H9 (cell line): Measurements from ENCODE around the gene COL27A1. TPM values are rescaled to one million over a fixed set of nuclear protein-coding genes. Genes with fewer than 3 reads are reported as not detected.

ENCODE experiments used
- DNase-seq: peaks from one replicate; pipeline ENCODE4 v3.0.0-alpha.2; 2017
- H2AFZ ChIP-seq: one replicate; pipeline ENCODE4 v1.6.1; 2013; ENCODE audit warnings: mild to moderate bottlenecking, low read length, control low read depth, moderate library complexity
- H2AK5ac ChIP-seq: 2 replicates; pipeline ENCODE4 v1.6.1; 2013; ENCODE audit warnings: low read length, control low read depth, mixed read lengths; ENCODE audit not compliant: insufficient read length
- H2BK120ac ChIP-seq: one replicate; pipeline ENCODE4 v1.6.1; 2013; ENCODE audit warnings: low read depth, mild to moderate bottlenecking, low read length, control low read depth, inconsistent platforms; ENCODE audit not compliant: poor library complexity, severe bottlenecking
- H2BK12ac ChIP-seq: 2 replicates; pipeline ENCODE4 v1.6.1; 2013; ENCODE audit warnings: low read length, control low read depth, mixed read lengths, low read depth; ENCODE audit not compliant: insufficient read length
- H2BK15ac ChIP-seq: 2 replicates; pipeline ENCODE4 v1.6.1; 2013; ENCODE audit warnings: low read depth, low read length, control low read depth
- H2BK20ac ChIP-seq: one replicate; pipeline ENCODE4 v1.6.1; 2013; ENCODE audit warnings: low read depth, mild to moderate bottlenecking, low read length, control low read depth, inconsistent platforms; ENCODE audit not compliant: poor library complexity, severe bottlenecking
- H2BK5ac ChIP-seq: 2 replicates; pipeline ENCODE4 v1.6.1; 2013; ENCODE audit warnings: low read length, control low read depth, mixed read lengths; ENCODE audit not compliant: insufficient read length
- H3K14ac ChIP-seq: 2 replicates; pipeline ENCODE4 v1.6.1; 2013; ENCODE audit warnings: low read length, control low read depth; ENCODE audit not compliant: insufficient read depth
- H3K18ac ChIP-seq: 2 replicates; pipeline ENCODE4 v1.6.1; 2013; ENCODE audit warnings: low read depth, mild to moderate bottlenecking, mixed read lengths, low read length, control low read depth; ENCODE audit not compliant: insufficient read length
- H3K23ac ChIP-seq: 2 replicates; pipeline ENCODE4 v1.6.1; 2013; ENCODE audit warnings: low read length, control low read depth, mixed read lengths, low read depth; ENCODE audit not compliant: insufficient read length
- H3K23me2 ChIP-seq: 2 replicates; pipeline ENCODE4 v1.6.1; 2013; ENCODE audit warnings: low read depth, mild to moderate bottlenecking, mixed read lengths, low read length, control low read depth; ENCODE audit not compliant: insufficient read length, poor library complexity, severe bottlenecking
- H3K27ac ChIP-seq: 2 replicates; pipeline ENCODE4 v1.5.1; 2013; ENCODE audit warnings: low read length, control low read depth, mixed read lengths, low read depth; ENCODE audit not compliant: insufficient read length
- H3K27me3 ChIP-seq: 2 replicates; pipeline ENCODE4 v1.6.1; 2013; ENCODE audit warnings: low read length, control low read depth, inconsistent platforms; ENCODE audit not compliant: insufficient read depth
- H3K4ac ChIP-seq: 2 replicates; pipeline ENCODE4 v1.6.1; 2013; ENCODE audit warnings: low read depth, mild to moderate bottlenecking, control low read depth, inconsistent platforms, low read length, moderate library complexity
- H3K4me1 ChIP-seq: 2 replicates; pipeline ENCODE4 v1.6.1; 2013; ENCODE audit warnings: low read length, control low read depth, inconsistent platforms; ENCODE audit not compliant: insufficient read depth
- H3K4me2 ChIP-seq: 2 replicates; pipeline ENCODE4 v1.6.1; 2013; ENCODE audit warnings: low read length, control low read depth, mixed read lengths; ENCODE audit not compliant: insufficient read length, insufficient read depth
- H3K56ac ChIP-seq: 2 replicates; pipeline ENCODE4 v1.6.1; 2013; ENCODE audit warnings: low read depth, mild to moderate bottlenecking, mixed read lengths, low read length, control low read depth; ENCODE audit not compliant: insufficient read length
- H3K79me1 ChIP-seq: 2 replicates; pipeline ENCODE4 v1.6.1; 2013; ENCODE audit warnings: low read depth, mild to moderate bottlenecking, moderate library complexity, low read length, control low read depth, inconsistent platforms; ENCODE audit not compliant: insufficient read depth, poor library complexity, severe bottlenecking
- H3K79me2 ChIP-seq: 2 replicates; pipeline ENCODE4 v1.6.1; 2013; ENCODE audit warnings: low read length, control low read depth, inconsistent platforms; ENCODE audit not compliant: insufficient read depth
- H3K9ac ChIP-seq: 2 replicates; pipeline ENCODE4 v1.6.1; 2013; ENCODE audit warnings: low read length, control low read depth, mixed read lengths; ENCODE audit not compliant: insufficient read length; ENCODE audit errors: extremely low read depth
- H3K9me3 ChIP-seq: one replicate; pipeline ENCODE4 v1.6.1; 2013; ENCODE audit warnings: low read depth, low read length, inconsistent platforms; ENCODE audit not compliant: control insufficient read depth
- H3T11ph ChIP-seq: one replicate; pipeline ENCODE4 v1.6.1; 2013; ENCODE audit warnings: mild to moderate bottlenecking, low read length, control low read depth, inconsistent platforms
- H4K20me1 ChIP-seq: one replicate; pipeline ENCODE4 v1.6.1; 2013; ENCODE audit not compliant: control insufficient read depth, insufficient read length, insufficient read depth
- H4K5ac ChIP-seq: 2 replicates; pipeline ENCODE4 v1.6.1; 2013; ENCODE audit warnings: low read depth, mild to moderate bottlenecking, mixed read lengths, low read length, control low read depth; ENCODE audit not compliant: insufficient read length
- H4K8ac ChIP-seq: replicated peaks from 2 replicates; pipeline ENCODE4 v1.6.1; 2013; ENCODE audit warnings: low read length, control low read depth, mixed read lengths, low read depth; ENCODE audit not compliant: insufficient read length
- H4K91ac ChIP-seq: 2 replicates; pipeline ENCODE4 v1.6.1; 2013; ENCODE audit warnings: low read depth, mild to moderate bottlenecking, moderate library complexity, mixed read lengths, low read length, control low read depth; ENCODE audit not compliant: insufficient read length
- H3K27ac Mint-ChIP-seq, 3 experiments: 2 replicates in 2 of 3; 3 replicates in 1 of 3; pipeline ENCODE4 v1.8.0; 2020 to 2021; ENCODE audit warnings: mixed read lengths in 3 of 3, mild to moderate bottlenecking in 1 of 3, moderate library complexity in 1 of 3
- H3K27me3 Mint-ChIP-seq: 2 replicates; pipeline ENCODE4 v1.8.0; 2021; ENCODE audit warnings: low read depth, mild to moderate bottlenecking, moderate library complexity, mixed read lengths
- H3K36me3 Mint-ChIP-seq, 3 experiments: 2 replicates in 2 of 3; 3 replicates in 1 of 3; pipeline ENCODE4 v1.8.0; 2020 to 2021; ENCODE audit warnings: low read depth in 3 of 3, mixed read lengths in 3 of 3; ENCODE audit not compliant: insufficient read depth in 1 of 3
- H3K4me1 Mint-ChIP-seq, 2 experiments: 2 replicates each; pipeline ENCODE4 v1.8.0; 2020; ENCODE audit warnings: mixed read lengths in 2 of 2
- H3K4me3 Mint-ChIP-seq, 2 experiments: 2 replicates in 1 of 2; 3 replicates in 1 of 2; pipeline ENCODE4 v1.8.0; 2020 to 2021; ENCODE audit warnings: mild to moderate bottlenecking in 2 of 2, mixed read lengths in 2 of 2, moderate library complexity in 1 of 2
- H3K9me3 Mint-ChIP-seq, 2 experiments: 2 replicates in 1 of 2; 3 replicates in 1 of 2; pipeline ENCODE4 v1.8.0; 2020; ENCODE audit warnings: mild to moderate bottlenecking in 2 of 2, mixed read lengths in 2 of 2, moderate library complexity in 1 of 2
- WGBS: extraction: QIAGEN DNeasy Blood & Tissue Kit; methylation state at CpG from one replicate; pipeline ENCODE4 v1.1.7; 2013; ENCODE audit warnings: missing lambda C conversion rate, low lambda C conversion rate, mixed read lengths; ENCODE audit not compliant: insufficient read length; ENCODE audit errors: extremely low coverage; 5-methylcytosine and 5-hydroxymethylcytosine counted together
- total RNA-seq: library from RNA; stranded (reverse); gene quantifications from 2 replicates; pipeline ENCODE4 v1.2.1, GENCODE V29; 2021
- TF ChIP-seq, protein P1 (sequence below): fragments of 200-600 bp; sonication (generic); conservative IDR thresholded peaks from 3 replicates; pipeline ENCODE4 v1.8.0; 2021; ENCODE audit warnings: antibody characterized with exemption, mild to moderate bottlenecking

COL27A1 gene
- total RNA-seq, 1 experiment from 2014 or later: 17.9 TPM

DNA sequence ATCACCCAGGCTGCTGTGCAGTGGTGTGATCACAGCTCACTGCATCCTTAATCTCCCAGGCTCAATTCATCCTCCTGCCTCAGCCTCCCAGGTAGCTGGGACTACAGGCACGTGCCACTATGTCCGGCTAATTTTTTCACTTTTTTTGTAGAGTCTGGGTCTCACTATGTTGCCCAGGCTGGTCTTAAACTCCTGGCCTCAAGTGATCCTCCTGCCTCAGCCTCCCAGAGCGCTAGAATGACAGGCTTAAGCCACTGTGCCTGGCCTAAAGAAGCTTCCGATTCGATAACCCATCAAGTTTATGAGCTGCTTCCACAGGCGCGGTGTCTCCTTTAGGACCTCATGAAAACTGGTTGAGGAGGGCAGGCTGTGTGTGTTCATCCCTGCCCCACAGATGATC lies 16.2 kb downstream of the COL27A1 start:
- Histone ChIP-seq H3K27ac (no peak overlapping the region), H3K56ac (no peak overlapping the region), H3K23ac (no peak overlapping the region), H3T11ph (no peak overlapping the region), H3K18ac (no peak overlapping the region), H3K23me2 (no peaks in the 10 kb centered on the region), H3K9me3 (no peaks in the 10 kb centered on the region), H2BK5ac (no peak overlapping the region), H3K4me1 (no peaks in the 10 kb centered on the region), H2AFZ (no peak overlapping the region), H3K4me2 (no peak overlapping the region), H3K9ac (no peak overlapping the region), H3K14ac (no peak overlapping the region), H3K4ac (no peak overlapping the region), H2AK5ac (no peak overlapping the region), H4K8ac (no peak overlapping the region), H4K5ac (no peak overlapping the region), H2BK15ac (no peak overlapping the region), H3K27me3 (no peaks in the 10 kb centered on the region), H2BK120ac (no peak overlapping the region), H2BK12ac (no peak overlapping the region), H3K79me1 (no peaks in the 10 kb centered on the region), H4K91ac (no peak overlapping the region), H4K20me1 (no peaks in the 10 kb centered on the region), H2BK20ac (no peak overlapping the region), H3K79me2 (no peaks in the 10 kb centered on the region)
- no peak overlapping the region for H3K4me3 Mint-ChIP-seq
- WGBS: no CpG with 5 or more reads among the region's 7 CpGs
- peaks cover 0 to 14% (median 3%) of the 10 kb centered on the region in 3 experiments; a peak in 4 of 7 replicates for H3K36me3 Mint-ChIP-seq
- TF ChIP-seq, protein P1, sequence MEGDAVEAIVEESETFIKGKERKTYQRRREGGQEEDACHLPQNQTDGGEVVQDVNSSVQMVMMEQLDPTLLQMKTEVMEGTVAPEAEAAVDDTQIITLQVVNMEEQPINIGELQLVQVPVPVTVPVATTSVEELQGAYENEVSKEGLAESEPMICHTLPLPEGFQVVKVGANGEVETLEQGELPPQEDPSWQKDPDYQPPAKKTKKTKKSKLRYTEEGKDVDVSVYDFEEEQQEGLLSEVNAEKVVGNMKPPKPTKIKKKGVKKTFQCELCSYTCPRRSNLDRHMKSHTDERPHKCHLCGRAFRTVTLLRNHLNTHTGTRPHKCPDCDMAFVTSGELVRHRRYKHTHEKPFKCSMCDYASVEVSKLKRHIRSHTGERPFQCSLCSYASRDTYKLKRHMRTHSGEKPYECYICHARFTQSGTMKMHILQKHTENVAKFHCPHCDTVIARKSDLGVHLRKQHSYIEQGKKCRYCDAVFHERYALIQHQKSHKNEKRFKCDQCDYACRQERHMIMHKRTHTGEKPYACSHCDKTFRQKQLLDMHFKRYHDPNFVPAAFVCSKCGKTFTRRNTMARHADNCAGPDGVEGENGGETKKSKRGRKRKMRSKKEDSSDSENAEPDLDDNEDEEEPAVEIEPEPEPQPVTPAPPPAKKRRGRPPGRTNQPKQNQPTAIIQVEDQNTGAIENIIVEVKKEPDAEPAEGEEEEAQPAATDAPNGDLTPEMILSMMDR: no peak
- H3K4me1 Mint-ChIP-seq: peaks cover 2 to 6% of the 10 kb centered on the region in 2 experiments; a peak in 1 of 4 replicates
- H3K9me3 Mint-ChIP-seq: no peaks in the 10 kb centered on the region
- DNase-seq: no peak
- no peaks in the 10 kb centered on the region for H3K27me3 Mint-ChIP-seq
- H3K27ac Mint-ChIP-seq: no peak overlapping the region
